ENCODE results near the gene DTNB. TPM values are rescaled to one million over a fixed set of nuclear protein-coding genes. Genes with fewer than 3 reads are reported as not detected.

The DTNB gene
- polyA plus RNA-seq, 1 donor from 2014 or later, result 22.5 TPM

DNA sequence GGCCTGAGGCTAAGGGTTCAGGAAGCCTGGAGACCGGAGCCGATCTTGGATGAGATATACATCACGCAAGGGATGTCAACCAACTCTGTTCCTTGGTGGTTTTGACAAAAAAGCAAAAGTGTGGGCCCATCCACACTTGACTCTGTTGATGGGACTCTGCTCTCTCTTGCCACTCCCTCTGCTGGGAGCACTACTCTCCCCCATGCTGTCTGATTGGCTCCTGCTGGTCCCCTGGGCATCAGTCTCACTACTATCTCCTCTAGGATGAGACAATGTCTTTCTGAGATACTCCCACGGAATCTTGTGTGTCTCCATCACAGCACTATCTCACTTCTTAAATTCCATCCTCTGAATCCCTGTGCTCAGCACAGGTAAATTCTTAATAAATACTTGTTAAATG lies 274.8 kb downstream of the DTNB start:
- H4K20me1 ChIP-seq (ENCODE audit: insufficient read depth), result no peaks in the 10 kb centered on the region
- H3K27me3 ChIP-seq (ENCODE audit: insufficient read depth, low read depth, low read length), result no peaks in the 10 kb centered on the region
- no peaks in the 10 kb centered on the region for H3K9me3 ChIP-seq (ENCODE audit: low read length)
- no peaks in the 10 kb centered on the region for H3K36me3 ChIP-seq (ENCODE audit: insufficient read depth, low read length)
- no peak overlapping the region for H3K4me2 ChIP-seq (ENCODE audit: low read length)
- H3K27ac ChIP-seq (ENCODE audit: low read length), result no peak overlapping the region
- no peak overlapping the region for H2AFZ ChIP-seq (ENCODE audit: low read depth, low read length)
- no peak overlapping the region for H3K4me3 ChIP-seq (ENCODE audit: low read length)
- no peaks in the 10 kb centered on the region for H3K79me2 ChIP-seq (replicated peaks; ENCODE audit: insufficient read depth, low read length)
- no peak for TF ChIP-seq MXI1 (conservative IDR thresholded peaks at IDR 0.05; ENCODE audit: poor library complexity, severe bottlenecking)
- TF ChIP-seq, protein P1, sequence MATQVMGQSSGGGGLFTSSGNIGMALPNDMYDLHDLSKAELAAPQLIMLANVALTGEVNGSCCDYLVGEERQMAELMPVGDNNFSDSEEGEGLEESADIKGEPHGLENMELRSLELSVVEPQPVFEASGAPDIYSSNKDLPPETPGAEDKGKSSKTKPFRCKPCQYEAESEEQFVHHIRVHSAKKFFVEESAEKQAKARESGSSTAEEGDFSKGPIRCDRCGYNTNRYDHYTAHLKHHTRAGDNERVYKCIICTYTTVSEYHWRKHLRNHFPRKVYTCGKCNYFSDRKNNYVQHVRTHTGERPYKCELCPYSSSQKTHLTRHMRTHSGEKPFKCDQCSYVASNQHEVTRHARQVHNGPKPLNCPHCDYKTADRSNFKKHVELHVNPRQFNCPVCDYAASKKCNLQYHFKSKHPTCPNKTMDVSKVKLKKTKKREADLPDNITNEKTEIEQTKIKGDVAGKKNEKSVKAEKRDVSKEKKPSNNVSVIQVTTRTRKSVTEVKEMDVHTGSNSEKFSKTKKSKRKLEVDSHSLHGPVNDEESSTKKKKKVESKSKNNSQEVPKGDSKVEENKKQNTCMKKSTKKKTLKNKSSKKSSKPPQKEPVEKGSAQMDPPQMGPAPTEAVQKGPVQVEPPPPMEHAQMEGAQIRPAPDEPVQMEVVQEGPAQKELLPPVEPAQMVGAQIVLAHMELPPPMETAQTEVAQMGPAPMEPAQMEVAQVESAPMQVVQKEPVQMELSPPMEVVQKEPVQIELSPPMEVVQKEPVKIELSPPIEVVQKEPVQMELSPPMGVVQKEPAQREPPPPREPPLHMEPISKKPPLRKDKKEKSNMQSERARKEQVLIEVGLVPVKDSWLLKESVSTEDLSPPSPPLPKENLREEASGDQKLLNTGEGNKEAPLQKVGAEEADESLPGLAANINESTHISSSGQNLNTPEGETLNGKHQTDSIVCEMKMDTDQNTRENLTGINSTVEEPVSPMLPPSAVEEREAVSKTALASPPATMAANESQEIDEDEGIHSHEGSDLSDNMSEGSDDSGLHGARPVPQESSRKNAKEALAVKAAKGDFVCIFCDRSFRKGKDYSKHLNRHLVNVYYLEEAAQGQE (IDR thresholded peaks at IDR 0.05; ENCODE audit: borderline replicate concordance), result no peak
- TF ChIP-seq EZH2 (IDR thresholded peaks at IDR 0.05; ENCODE audit: borderline replicate concordance, insufficient read depth, low read length, poor library complexity, severe bottlenecking), result no peak
- no peak for TF ChIP-seq POLR2AphosphoS5 (IDR thresholded peaks at IDR 0.05)
- TF ChIP-seq RAD21 (conservative IDR thresholded peaks at IDR 0.05), result no peak
- TF ChIP-seq SMC3 (conservative IDR thresholded peaks at IDR 0.05; ENCODE audit: poor library complexity), result no peak
- no peak for TF ChIP-seq TAF1 (IDR thresholded peaks at IDR 0.05; ENCODE audit: low read depth)
- TF ChIP-seq, protein P2, sequence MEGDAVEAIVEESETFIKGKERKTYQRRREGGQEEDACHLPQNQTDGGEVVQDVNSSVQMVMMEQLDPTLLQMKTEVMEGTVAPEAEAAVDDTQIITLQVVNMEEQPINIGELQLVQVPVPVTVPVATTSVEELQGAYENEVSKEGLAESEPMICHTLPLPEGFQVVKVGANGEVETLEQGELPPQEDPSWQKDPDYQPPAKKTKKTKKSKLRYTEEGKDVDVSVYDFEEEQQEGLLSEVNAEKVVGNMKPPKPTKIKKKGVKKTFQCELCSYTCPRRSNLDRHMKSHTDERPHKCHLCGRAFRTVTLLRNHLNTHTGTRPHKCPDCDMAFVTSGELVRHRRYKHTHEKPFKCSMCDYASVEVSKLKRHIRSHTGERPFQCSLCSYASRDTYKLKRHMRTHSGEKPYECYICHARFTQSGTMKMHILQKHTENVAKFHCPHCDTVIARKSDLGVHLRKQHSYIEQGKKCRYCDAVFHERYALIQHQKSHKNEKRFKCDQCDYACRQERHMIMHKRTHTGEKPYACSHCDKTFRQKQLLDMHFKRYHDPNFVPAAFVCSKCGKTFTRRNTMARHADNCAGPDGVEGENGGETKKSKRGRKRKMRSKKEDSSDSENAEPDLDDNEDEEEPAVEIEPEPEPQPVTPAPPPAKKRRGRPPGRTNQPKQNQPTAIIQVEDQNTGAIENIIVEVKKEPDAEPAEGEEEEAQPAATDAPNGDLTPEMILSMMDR (IDR thresholded peaks at IDR 0.05; ENCODE audit: poor library complexity, severe bottlenecking), result no peak
- no peak for TF ChIP-seq EP300 (conservative IDR thresholded peaks at IDR 0.05; ENCODE audit: poor library complexity, severe bottlenecking)
- H3F3A ChIP-seq (ENCODE audit: insufficient read depth, low read length, poor library complexity, severe bottlenecking), result no peaks in the 10 kb centered on the region
- H3K9ac ChIP-seq (ENCODE audit: low read length), result no peak overlapping the region
- no peaks in the 10 kb centered on the region for H3K9me2 ChIP-seq (ENCODE audit: insufficient read depth, low read length)

DNA sequence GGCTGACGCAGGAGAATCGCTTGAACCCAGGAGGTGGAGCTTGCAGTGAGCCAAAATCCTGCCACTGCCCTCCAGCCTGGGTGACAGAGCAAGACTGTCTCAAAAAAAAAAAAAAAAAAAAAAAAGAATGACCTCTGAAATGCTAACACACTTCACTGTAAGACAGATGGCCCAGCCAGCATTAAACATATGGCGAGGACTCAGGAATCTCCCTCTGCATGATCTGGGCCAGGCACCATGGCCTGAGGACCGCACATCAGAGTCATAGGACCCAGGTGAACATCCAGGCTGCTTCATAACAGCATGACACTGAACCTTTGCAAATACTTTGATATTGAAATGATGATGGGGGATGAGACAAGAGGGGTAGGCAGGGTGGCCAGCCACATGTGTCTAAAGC lies 275.6 kb downstream of the DTNB start:
- Histone ChIP-seq H2AFZ (ENCODE audit: low read depth, low read length) (no peak overlapping the region), H3K9ac (ENCODE audit: low read length) (no peak overlapping the region), H3K79me2 (replicated peaks; ENCODE audit: insufficient read depth, low read length) (no peaks in the 10 kb centered on the region), H3K9me3 (ENCODE audit: low read length) (no peaks in the 10 kb centered on the region), H3K4me3 (ENCODE audit: low read length) (no peak overlapping the region), H3K27me3 (ENCODE audit: insufficient read depth, low read depth, low read length) (no peaks in the 10 kb centered on the region), H3K36me3 (ENCODE audit: insufficient read depth, low read length) (no peaks in the 10 kb centered on the region), H3F3A (ENCODE audit: insufficient read depth, low read length, poor library complexity, severe bottlenecking) (no peaks in the 10 kb centered on the region), H4K20me1 (ENCODE audit: insufficient read depth) (no peaks in the 10 kb centered on the region), H3K9me2 (ENCODE audit: insufficient read depth, low read length) (no peaks in the 10 kb centered on the region), H3K27ac (ENCODE audit: low read length) (no peak overlapping the region), H3K4me2 (ENCODE audit: low read length) (no peak overlapping the region)
- no peak for TF ChIP-seq TAF1 (IDR thresholded peaks at IDR 0.05; ENCODE audit: low read depth)
- TF ChIP-seq MXI1 (conservative IDR thresholded peaks at IDR 0.05; ENCODE audit: poor library complexity, severe bottlenecking), result no peak
- no peak for TF ChIP-seq SMC3 (conservative IDR thresholded peaks at IDR 0.05; ENCODE audit: poor library complexity)
- TF ChIP-seq RAD21 (conservative IDR thresholded peaks at IDR 0.05), result no peak
- TF ChIP-seq, protein P2 (IDR thresholded peaks at IDR 0.05; ENCODE audit: poor library complexity, severe bottlenecking), result no peak
- TF ChIP-seq EP300 (conservative IDR thresholded peaks at IDR 0.05; ENCODE audit: poor library complexity, severe bottlenecking), result no peak
- no peak for TF ChIP-seq EZH2 (IDR thresholded peaks at IDR 0.05; ENCODE audit: borderline replicate concordance, insufficient read depth, low read length, poor library complexity, severe bottlenecking)
- TF ChIP-seq, protein P1 (IDR thresholded peaks at IDR 0.05; ENCODE audit: borderline replicate concordance), result no peak
- no peak for TF ChIP-seq POLR2AphosphoS5 (IDR thresholded peaks at IDR 0.05)
